ENCODE measurements around the gene ZNF484. TPM values are rescaled to one million over a fixed set of nuclear protein-coding genes. Genes with fewer than 3 reads are reported as not detected.

Gene ZNF484
- total and polyA plus RNA-seq, 2 donors (not counting 3 experiments of a cell fraction or from before 2014, with no cell fraction given), result 0.88 to 7.2 TPM

GRCh38 chr9:92897323-92897722 lies 19.5 kb upstream of the ZNF484 start:
- no peaks in the 10 kb centered on the region for H3K27me3 ChIP-seq (ENCODE audit: control insufficient read depth in 2 of 2, insufficient read depth in 2 of 2, low read length in 2 of 2)
- H3K9ac ChIP-seq (replicated peaks; ENCODE audit: extremely low read depth, insufficient read depth, low read length), result no peak overlapping the region
- FAIRE-seq (no peak), DNase-seq (ENCODE audit: low read depth, low spot score) (no peak)
- H3K9me3 ChIP-seq (replicated peaks; ENCODE audit: control insufficient read depth, insufficient read depth, low read length), result no peaks in the 10 kb centered on the region
- TF ChIP-seq POLR2AphosphoS5 (IDR thresholded peaks at IDR 0.05; ENCODE audit: insufficient read depth, low read depth, low read length) (no peak), MYC (IDR thresholded peaks at IDR 0.05; ENCODE audit: low read depth, low read length) (no peak), FOS (IDR thresholded peaks at IDR 0.05; ENCODE audit: borderline replicate concordance, insufficient read depth, low read length) (no peak), JUN (IDR thresholded peaks at IDR 0.05; ENCODE audit: borderline replicate concordance, insufficient read depth, insufficient read length, low read depth) (no peak), GATA2 (IDR thresholded peaks at IDR 0.05; ENCODE audit: insufficient read depth, insufficient read length, low read depth, low read length) (no peak), EZH2 (IDR thresholded peaks at IDR 0.05; ENCODE audit: borderline replicate concordance, low read depth, low read length, severe bottlenecking) (no peak)
- TF ChIP-seq, protein P1, sequence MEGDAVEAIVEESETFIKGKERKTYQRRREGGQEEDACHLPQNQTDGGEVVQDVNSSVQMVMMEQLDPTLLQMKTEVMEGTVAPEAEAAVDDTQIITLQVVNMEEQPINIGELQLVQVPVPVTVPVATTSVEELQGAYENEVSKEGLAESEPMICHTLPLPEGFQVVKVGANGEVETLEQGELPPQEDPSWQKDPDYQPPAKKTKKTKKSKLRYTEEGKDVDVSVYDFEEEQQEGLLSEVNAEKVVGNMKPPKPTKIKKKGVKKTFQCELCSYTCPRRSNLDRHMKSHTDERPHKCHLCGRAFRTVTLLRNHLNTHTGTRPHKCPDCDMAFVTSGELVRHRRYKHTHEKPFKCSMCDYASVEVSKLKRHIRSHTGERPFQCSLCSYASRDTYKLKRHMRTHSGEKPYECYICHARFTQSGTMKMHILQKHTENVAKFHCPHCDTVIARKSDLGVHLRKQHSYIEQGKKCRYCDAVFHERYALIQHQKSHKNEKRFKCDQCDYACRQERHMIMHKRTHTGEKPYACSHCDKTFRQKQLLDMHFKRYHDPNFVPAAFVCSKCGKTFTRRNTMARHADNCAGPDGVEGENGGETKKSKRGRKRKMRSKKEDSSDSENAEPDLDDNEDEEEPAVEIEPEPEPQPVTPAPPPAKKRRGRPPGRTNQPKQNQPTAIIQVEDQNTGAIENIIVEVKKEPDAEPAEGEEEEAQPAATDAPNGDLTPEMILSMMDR (IDR thresholded peaks at IDR 0.05; ENCODE audit: extremely low read depth in 1 of 2, insufficient read depth in 1 of 2, low read depth in 1 of 2, low read length in 2 of 2), result no peak
- ChIA-PET POLR2A (no interaction called here), CTCF (no interaction called here)
- no peak overlapping the region for H3K4me2 ChIP-seq (ENCODE audit: insufficient read depth, low read length)
- no peaks in the 10 kb centered on the region for H3K4me1 ChIP-seq (ENCODE audit: control insufficient read depth, extremely low read depth, insufficient read depth, low read length)
- BruUV-seq (replicated peaks), result no TSS peak
- no peaks in the 10 kb centered on the region for H3K36me3 ChIP-seq (ENCODE audit: control insufficient read depth in 2 of 2, extremely low read depth in 1 of 2, insufficient read depth in 2 of 2, low read length in 2 of 2)
- H3K79me2 ChIP-seq (ENCODE audit: control insufficient read depth, insufficient read depth, low read length), result no peaks in the 10 kb centered on the region
- H4K20me1 ChIP-seq (replicated peaks; ENCODE audit: control insufficient read depth, extremely low read depth, insufficient read depth, low read length), result no peaks in the 10 kb centered on the region
- dilution Hi-C loops (cut with MboI; ENCODE audit: extremely low pct_ligation_motif_present, low sequenced_read_pairs) (no loop called here), intact Hi-C loops (cut with micrococcal nuclease) (no loop called here)
- no peaks in the 10 kb centered on the region for H3K9me1 ChIP-seq (replicated peaks; ENCODE audit: control insufficient read depth, extremely low read depth, insufficient read depth, low read length)
- no peak overlapping the region for H3K27ac ChIP-seq (ENCODE audit: insufficient read depth, low read depth, low read length)
- H3K4me3 ChIP-seq (replicated peaks in 1 of 3; ENCODE audit: insufficient read depth in 1 of 3, low read depth in 1 of 3, low read length in 3 of 3), result no peak overlapping the region
- no peak overlapping the region for H2AFZ ChIP-seq (ENCODE audit: low read depth, low read length)
